Measurements from ENCODE around the gene FAM193A. TPM values are rescaled to one million over a fixed set of nuclear protein-coding genes. Genes with fewer than 3 reads are reported as not detected.

The FAM193A gene
- total and polyA plus RNA-seq, 2 experiments from 2014 or later: 12.0 to 22.9 TPM

DNA sequence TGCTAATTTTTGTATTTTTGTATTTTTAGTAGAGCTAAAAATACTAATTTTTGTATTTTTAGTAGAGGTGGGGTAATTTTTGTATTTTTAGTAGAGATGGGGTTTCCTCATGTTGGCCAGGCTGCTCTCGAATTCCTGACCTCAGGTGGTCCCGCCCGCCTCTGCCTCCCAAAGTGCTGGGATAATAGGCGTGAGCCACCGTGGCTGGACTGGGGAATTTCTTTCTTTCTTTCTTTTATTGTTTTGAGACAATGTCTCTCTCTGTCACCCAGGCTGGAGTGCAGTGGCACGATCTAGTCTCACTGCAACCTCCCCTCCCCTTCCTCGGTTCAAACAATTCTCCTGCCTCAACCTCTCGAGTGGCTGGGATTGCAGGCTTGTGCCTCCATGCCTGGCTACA, 83.0 kb downstream of the FAM193A start (continued):
- TF ChIP-seq, protein P1, sequence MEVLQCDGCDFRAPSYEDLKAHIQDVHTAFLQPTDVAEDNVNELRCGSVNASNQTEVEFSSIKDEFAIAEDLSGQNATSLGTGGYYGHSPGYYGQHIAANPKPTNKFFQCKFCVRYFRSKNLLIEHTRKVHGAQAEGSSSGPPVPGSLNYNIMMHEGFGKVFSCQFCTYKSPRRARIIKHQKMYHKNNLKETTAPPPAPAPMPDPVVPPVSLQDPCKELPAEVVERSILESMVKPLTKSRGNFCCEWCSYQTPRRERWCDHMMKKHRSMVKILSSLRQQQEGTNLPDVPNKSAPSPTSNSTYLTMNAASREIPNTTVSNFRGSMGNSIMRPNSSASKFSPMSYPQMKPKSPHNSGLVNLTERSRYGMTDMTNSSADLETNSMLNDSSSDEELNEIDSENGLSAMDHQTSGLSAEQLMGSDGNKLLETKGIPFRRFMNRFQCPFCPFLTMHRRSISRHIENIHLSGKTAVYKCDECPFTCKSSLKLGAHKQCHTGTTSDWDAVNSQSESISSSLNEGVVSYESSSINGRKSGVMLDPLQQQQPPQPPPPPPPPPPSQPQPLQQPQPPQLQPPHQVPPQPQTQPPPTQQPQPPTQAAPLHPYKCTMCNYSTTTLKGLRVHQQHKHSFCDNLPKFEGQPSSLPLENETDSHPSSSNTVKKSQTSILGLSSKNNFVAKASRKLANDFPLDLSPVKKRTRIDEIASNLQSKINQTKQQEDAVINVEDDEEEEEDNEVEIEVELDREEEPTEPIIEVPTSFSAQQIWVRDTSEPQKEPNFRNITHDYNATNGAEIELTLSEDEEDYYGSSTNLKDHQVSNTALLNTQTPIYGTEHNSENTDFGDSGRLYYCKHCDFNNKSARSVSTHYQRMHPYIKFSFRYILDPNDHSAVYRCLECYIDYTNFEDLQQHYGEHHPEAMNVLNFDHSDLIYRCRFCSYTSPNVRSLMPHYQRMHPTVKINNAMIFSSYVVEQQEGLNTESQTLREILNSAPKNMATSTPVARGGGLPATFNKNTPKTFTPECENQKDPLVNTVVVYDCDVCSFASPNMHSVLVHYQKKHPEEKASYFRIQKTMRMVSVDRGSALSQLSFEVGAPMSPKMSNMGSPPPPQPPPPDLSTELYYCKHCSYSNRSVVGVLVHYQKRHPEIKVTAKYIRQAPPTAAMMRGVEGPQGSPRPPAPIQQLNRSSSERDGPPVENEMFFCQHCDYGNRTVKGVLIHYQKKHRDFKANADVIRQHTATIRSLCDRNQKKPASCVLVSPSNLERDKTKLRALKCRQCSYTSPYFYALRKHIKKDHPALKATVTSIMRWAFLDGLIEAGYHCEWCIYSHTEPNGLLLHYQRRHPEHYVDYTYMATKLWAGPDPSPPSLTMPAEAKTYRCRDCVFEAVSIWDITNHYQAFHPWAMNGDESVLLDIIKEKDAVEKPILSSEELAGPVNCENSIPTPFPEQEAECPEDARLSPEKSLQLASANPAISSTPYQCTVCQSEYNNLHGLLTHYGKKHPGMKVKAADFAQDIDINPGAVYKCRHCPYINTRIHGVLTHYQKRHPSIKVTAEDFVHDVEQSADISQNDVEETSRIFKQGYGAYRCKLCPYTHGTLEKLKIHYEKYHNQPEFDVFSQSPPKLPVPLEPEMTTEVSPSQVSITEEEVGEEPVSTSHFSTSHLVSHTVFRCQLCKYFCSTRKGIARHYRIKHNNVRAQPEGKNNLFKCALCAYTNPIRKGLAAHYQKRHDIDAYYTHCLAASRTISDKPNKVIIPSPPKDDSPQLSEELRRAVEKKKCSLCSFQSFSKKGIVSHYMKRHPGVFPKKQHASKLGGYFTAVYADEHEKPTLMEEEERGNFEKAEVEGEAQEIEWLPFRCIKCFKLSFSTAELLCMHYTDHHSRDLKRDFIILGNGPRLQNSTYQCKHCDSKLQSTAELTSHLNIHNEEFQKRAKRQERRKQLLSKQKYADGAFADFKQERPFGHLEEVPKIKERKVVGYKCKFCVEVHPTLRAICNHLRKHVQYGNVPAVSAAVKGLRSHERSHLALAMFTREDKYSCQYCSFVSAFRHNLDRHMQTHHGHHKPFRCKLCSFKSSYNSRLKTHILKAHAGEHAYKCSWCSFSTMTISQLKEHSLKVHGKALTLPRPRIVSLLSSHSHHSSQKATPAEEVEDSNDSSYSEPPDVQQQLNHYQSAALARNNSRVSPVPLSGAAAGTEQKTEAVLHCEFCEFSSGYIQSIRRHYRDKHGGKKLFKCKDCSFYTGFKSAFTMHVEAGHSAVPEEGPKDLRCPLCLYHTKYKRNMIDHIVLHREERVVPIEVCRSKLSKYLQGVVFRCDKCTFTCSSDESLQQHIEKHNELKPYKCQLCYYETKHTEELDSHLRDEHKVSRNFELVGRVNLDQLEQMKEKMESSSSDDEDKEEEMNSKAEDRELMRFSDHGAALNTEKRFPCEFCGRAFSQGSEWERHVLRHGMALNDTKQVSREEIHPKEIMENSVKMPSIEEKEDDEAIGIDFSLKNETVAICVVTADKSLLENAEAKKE (CRISPR knock-in tag; IDR thresholded peaks at IDR 0.05): no peak

DNA sequence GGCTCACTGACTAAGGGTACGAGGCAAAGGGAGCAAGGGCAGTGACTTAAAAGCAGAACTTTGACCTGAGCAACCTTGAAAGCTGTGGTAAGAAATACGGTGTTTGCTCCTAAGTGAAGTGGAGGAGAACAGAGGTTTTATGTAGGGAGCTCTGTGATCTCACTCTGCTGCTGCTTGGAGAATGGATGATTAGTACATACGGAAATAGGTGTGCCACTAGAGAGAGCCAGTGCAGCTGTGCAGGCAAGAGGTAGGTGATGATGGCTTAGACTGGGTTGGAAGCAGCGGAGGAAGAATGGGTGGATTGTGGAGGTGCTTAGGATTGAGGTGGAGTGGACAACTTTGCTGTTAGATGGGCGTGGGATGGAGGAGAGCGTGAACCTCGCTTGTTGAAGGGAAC, 85.0 kb downstream of the FAM193A start:
- peaks cover 17% of the 10 kb centered on the region for H3K4me1 ChIP-seq (ENCODE audit: insufficient read depth)
- no peak overlapping the region for H3K27ac ChIP-seq (ENCODE audit: low read depth)
- H3K36me3 ChIP-seq (ENCODE audit: insufficient read depth): no peaks in the 10 kb centered on the region
- no peak overlapping the region for H3K4me2 ChIP-seq
- DNase-seq (ENCODE audit: low spot score) (no peak), ATAC-seq (no peak)
- no peaks in the 10 kb centered on the region for H3K27me3 ChIP-seq (ENCODE audit: insufficient read depth)
- no peaks in the 10 kb centered on the region for H3F3A ChIP-seq (replicated peaks; ENCODE audit: low read depth)
- H3K79me2 ChIP-seq (replicated peaks; ENCODE audit: insufficient read depth): peaks cover 81% of the 10 kb centered on the region
- H2AFZ ChIP-seq: no peak overlapping the region
- Mint-ChIP-seq H3K36me3 (ENCODE audit: low read depth) (peaks cover 14% of the 10 kb centered on the region), H3K4me1 (peaks cover 41% of the 10 kb centered on the region), H3K9me3 (no peaks in the 10 kb centered on the region; the same call in 2 of the 3 replicates), H3K27me3 (ENCODE audit: insufficient read depth, low read depth, poor library complexity) (peaks cover 5% of the 10 kb centered on the region), H3K4me3 (no peak overlapping the region), H3K27ac (no peak overlapping the region)
- no peaks in the 10 kb centered on the region for H3K9me2 ChIP-seq (ENCODE audit: insufficient read depth)
- peaks cover 22% of the 10 kb centered on the region for H4K20me1 ChIP-seq (replicated peaks; ENCODE audit: insufficient read depth)
- H3K4me3 ChIP-seq: no peak overlapping the region
- TF ChIP-seq, protein P2, sequence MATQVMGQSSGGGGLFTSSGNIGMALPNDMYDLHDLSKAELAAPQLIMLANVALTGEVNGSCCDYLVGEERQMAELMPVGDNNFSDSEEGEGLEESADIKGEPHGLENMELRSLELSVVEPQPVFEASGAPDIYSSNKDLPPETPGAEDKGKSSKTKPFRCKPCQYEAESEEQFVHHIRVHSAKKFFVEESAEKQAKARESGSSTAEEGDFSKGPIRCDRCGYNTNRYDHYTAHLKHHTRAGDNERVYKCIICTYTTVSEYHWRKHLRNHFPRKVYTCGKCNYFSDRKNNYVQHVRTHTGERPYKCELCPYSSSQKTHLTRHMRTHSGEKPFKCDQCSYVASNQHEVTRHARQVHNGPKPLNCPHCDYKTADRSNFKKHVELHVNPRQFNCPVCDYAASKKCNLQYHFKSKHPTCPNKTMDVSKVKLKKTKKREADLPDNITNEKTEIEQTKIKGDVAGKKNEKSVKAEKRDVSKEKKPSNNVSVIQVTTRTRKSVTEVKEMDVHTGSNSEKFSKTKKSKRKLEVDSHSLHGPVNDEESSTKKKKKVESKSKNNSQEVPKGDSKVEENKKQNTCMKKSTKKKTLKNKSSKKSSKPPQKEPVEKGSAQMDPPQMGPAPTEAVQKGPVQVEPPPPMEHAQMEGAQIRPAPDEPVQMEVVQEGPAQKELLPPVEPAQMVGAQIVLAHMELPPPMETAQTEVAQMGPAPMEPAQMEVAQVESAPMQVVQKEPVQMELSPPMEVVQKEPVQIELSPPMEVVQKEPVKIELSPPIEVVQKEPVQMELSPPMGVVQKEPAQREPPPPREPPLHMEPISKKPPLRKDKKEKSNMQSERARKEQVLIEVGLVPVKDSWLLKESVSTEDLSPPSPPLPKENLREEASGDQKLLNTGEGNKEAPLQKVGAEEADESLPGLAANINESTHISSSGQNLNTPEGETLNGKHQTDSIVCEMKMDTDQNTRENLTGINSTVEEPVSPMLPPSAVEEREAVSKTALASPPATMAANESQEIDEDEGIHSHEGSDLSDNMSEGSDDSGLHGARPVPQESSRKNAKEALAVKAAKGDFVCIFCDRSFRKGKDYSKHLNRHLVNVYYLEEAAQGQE (IDR thresholded peaks at IDR 0.05; ENCODE audit: unreplicated experiment): no peak
- TF ChIP-seq ZNF331 (CRISPR knock-in tag; IDR thresholded peaks at IDR 0.05; ENCODE audit: low read depth) (no peak), EZH2 (IDR thresholded peaks at IDR 0.05; ENCODE audit: low read depth, unreplicated experiment) (no peak), POLR2AphosphoS5 (IDR thresholded peaks at IDR 0.05; ENCODE audit: low read depth) (no peak), CREB1 (CRISPR knock-in tag; IDR thresholded peaks at IDR 0.05; ENCODE audit: low read depth) (no peak), ZNF114 (CRISPR knock-in tag; IDR thresholded peaks at IDR 0.05) (no peak), EZH2phosphoT487 (IDR thresholded peaks at IDR 0.05; ENCODE audit: unreplicated experiment) (no peak), NANOG (IDR thresholded peaks at IDR 0.05; ENCODE audit: borderline replicate concordance) (no peak)
- TF ChIP-seq, protein P3, sequence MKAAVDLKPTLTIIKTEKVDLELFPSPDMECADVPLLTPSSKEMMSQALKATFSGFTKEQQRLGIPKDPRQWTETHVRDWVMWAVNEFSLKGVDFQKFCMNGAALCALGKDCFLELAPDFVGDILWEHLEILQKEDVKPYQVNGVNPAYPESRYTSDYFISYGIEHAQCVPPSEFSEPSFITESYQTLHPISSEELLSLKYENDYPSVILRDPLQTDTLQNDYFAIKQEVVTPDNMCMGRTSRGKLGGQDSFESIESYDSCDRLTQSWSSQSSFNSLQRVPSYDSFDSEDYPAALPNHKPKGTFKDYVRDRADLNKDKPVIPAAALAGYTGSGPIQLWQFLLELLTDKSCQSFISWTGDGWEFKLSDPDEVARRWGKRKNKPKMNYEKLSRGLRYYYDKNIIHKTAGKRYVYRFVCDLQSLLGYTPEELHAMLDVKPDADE (IDR thresholded peaks at IDR 0.05): no peak
- TF ChIP-seq, protein P4, sequence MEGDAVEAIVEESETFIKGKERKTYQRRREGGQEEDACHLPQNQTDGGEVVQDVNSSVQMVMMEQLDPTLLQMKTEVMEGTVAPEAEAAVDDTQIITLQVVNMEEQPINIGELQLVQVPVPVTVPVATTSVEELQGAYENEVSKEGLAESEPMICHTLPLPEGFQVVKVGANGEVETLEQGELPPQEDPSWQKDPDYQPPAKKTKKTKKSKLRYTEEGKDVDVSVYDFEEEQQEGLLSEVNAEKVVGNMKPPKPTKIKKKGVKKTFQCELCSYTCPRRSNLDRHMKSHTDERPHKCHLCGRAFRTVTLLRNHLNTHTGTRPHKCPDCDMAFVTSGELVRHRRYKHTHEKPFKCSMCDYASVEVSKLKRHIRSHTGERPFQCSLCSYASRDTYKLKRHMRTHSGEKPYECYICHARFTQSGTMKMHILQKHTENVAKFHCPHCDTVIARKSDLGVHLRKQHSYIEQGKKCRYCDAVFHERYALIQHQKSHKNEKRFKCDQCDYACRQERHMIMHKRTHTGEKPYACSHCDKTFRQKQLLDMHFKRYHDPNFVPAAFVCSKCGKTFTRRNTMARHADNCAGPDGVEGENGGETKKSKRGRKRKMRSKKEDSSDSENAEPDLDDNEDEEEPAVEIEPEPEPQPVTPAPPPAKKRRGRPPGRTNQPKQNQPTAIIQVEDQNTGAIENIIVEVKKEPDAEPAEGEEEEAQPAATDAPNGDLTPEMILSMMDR (conservative IDR thresholded peaks at IDR 0.05; ENCODE audit: low read depth in 2 of 2): no peak
